Effector CD8-positive, alpha-beta T cell (primary cell): ENCODE results near the gene JMJD1C.

Experiments used
- DNase-seq: peaks from one replicate; lab custom pipeline; 2025; lab: John Stamatoyannopoulos, UW

JMJD1C gene

GRCh38 chr10:63224241-63224640 lies 241.5 kb downstream of the JMJD1C start:
- no peak for DNase-seq

GRCh38 chr10:63221950-63222349 lies 243.8 kb downstream of the JMJD1C start:
- DNase-seq = no peak

GRCh38 chr10:63219749-63220148 lies 246.0 kb downstream of the JMJD1C start:
- no peak for DNase-seq

- no peak for DNase-seq
These were observed 248.6 kb downstream of the JMJD1C start for GRCh38 chr10:63217120-63217605.

GRCh38 chr10:63214571-63214970 lies 251.2 kb downstream of the JMJD1C start:
- DNase-seq = no peak

GRCh38 chr10:63213489-63213888 lies 252.3 kb downstream of the JMJD1C start:
- DNase-seq = no peak

- DNase-seq = no peak
These were observed 255.1 kb downstream of the JMJD1C start for GRCh38 chr10:63210611-63211196.

GRCh38 chr10:63209705-63210104 lies 256.1 kb downstream of the JMJD1C start:
- DNase-seq = no peak

- no peak for DNase-seq
These were observed 256.8 kb downstream of the JMJD1C start for GRCh38 chr10:63208986-63209385.

GRCh38 chr10:63206997-63207811 lies 258.6 kb downstream of the JMJD1C start:
- no peak for DNase-seq

GRCh38 chr10:63206576-63206975 lies 259.2 kb downstream of the JMJD1C start:
- no peak for DNase-seq

GRCh38 chr10:63205421-63205820 lies 260.4 kb downstream of the JMJD1C start:
- DNase-seq = no peak

- no peak for DNase-seq
These were observed 260.9 kb downstream of the JMJD1C start for GRCh38 chr10:63204667-63205391.

- DNase-seq = no peak
These were observed 264.7 kb downstream of the JMJD1C start for GRCh38 chr10:63201118-63201517.

GRCh38 chr10:63200431-63200830 lies 265.3 kb downstream of the JMJD1C start:
- DNase-seq = no peak

GRCh38 chr10:63199716-63200115 lies 266.1 kb downstream of the JMJD1C start:
- no peak for DNase-seq

- no peak for DNase-seq
These were observed 268.3 kb downstream of the JMJD1C start for GRCh38 chr10:63197344-63198092.

GRCh38 chr10:63192826-63193225 lies 273.0 kb downstream of the JMJD1C start:
- DNase-seq = no peak

GRCh38 chr10:63175534-63175933 lies 290.2 kb downstream of the JMJD1C start:
- no peak for DNase-seq

- no peak for DNase-seq
These were observed 292.1 kb downstream of the JMJD1C start for GRCh38 chr10:63173468-63174232.

GRCh38 chr10:63171926-63172325 lies 293.9 kb downstream of the JMJD1C start:
- no peak for DNase-seq
